NCI-H2029 treated with DMSO at 0.1 percent for 48 hours (cell line): ENCODE data around the gene PTPRJ.
"Not testable (repeated sequence)": the region's sequence is repeated elsewhere in the genome, so short reads cannot be mapped to it uniquely, and the experiment has no call there.

Experiments
- DNase-seq: peaks from one replicate; lab custom pipeline; 2025; lab: John Stamatoyannopoulos, UW

PTPRJ gene

DNA sequence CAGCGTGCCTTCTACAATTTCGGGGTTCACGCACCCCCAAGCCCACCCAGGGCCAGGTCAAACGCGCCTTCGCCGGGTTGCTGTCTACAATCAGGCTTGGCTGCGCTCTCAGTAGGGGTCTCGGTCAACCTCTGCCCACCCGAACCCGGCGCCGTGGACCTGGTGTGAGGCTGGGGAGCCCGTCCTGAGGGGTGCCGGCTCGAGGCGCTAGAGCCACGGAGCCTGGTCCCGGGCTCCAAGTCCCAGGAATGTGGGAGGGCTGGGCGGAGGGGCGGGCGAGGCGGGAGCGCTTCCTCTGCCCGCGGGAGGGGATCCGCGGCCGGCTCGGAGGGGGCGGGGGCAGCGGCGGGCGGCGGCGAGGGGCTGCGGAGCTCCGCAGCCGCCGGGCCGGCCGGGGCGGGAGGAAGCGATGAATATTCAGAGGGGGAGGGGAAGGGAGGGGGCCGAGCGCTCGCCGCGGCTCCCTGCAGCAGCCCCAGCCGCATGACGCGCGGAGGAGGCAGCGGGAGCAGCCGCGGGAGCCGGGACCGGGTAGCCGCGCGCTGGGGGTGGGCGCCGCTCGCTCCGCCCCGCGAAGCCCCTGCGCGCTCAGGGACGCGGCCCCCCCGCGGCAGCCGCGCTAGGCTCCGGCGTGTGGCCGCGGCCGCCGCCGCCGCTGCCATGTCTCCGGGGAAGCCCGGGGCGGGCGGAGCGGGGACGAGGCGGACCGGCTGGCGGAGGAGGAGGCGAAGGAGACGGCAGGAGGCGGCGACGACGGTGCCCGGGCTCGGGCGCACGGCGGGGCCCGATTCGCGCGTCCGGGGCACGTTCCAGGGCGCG is at the start of gene PTPRJ:
TSS of gene PTPRJ (plus strand) at position 472 of the 819 bp plus-strand sequence. CDS start 354 bp downstream, outside the sequence.
- DNase-seq: no peak

DNA sequence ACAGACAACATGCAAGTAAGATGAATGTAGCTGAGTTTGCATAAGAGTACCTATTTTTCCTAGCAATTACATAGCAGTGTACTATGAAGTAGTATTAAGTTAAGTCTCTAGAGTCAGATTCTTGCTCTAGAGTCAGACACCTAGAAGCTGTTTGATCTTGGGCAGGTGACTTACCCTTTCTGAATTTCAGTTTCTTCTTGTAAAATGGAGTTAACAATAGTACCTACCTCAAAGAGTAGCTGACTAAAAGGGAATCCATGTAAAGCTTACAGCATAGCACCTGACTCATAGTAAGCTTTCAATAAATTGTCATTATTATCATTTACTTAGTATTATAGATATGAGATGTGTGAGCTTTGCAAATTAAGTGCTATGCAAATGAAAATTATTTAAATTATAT is 47.8 kb upstream of the PTPRJ start:
- DNase-seq: no peak

DNA sequence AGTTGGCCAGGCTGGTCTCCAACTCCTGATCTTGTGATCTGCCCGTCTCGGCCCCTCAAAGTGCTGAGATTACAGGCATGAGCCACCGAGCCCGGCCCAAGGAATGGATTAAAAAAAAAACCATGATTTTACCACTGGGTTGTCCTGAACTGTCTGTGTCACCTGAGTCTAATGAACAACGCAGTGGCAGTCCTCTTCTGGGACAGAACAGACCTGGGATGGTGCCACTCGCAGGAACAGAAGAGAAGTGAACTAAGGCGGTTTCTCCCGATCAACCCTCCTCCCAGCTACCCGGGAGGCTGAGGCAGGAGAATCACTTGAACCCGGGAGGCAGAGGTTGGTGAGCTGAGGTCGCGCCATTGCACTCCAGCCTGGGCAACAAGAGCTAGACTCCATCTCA is 46.6 kb upstream of the PTPRJ start:
- not testable (repeated sequence) for DNase-seq

DNA sequence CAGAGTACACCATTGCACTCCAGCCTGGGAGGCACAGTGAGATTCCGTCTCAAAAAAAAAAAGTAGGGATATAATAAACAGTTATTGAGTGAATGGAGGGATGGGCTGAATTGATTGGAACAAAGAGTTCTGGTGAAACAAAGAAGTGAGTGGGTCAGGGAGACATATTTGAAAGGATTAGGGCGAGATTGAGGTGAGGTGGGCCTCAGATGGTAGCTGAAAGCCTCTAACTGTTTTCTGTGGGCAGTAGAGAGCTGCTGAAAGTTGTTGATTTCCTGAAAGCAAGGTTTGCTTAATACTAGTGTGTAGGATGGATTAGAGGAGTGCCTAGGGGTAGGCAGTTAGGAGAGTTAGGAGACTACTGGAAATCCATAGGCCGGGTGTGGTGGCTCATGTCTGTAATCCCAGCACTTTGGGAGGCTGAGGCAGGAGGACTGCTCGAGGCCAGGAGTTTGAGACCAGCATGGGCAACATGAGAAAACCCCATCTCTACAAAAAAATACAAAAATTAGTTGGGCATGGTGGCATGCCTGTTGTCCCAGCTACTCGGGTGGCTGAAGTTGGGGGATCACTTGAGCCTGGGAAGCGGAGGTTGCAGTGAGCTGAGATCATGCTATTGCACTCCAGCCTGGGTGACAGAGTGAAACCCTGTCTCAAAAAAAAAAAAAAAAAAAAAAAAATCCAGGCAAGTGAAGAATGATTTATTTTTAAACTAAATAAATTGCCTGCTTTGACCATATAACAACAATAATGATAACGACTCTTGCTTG is 41.4 kb upstream of the PTPRJ start:
- DNase-seq: no peak

DNA sequence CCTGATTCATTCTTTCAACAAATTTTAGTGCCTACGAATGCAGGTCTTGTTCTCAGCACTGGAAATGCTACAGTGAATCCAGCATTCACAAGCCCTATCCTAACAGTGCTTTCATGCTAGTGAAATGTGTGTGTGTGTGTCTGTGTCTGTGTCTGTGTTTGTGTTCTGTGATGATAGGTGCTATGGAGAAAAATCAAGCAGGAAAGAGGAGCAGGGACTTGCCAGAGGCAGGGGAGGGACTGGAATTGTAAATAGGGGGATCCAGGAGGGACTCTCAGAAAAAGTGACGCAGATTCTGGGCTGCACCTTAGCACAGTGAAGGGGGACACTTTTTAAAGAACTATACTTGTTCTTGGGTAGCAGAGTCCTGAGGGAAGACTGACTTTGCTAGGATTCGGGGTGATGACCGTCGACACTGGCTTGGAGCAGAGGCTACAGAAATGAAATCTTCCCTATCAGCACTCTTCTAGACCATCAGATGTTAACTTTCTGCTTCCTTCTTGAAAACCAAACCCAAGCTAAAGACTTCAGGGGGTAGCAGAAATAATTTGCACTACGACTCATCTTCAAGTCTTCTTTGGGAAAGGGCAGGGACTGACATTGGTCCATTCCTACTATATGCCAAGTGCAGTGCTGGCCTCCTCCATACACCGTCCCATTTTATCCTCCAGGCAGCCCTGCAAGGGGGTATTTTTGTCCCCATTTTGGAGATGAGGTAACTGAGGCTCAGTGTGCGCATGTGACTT is 39.3 kb upstream of the PTPRJ start:
- DNase-seq: no peak

DNA sequence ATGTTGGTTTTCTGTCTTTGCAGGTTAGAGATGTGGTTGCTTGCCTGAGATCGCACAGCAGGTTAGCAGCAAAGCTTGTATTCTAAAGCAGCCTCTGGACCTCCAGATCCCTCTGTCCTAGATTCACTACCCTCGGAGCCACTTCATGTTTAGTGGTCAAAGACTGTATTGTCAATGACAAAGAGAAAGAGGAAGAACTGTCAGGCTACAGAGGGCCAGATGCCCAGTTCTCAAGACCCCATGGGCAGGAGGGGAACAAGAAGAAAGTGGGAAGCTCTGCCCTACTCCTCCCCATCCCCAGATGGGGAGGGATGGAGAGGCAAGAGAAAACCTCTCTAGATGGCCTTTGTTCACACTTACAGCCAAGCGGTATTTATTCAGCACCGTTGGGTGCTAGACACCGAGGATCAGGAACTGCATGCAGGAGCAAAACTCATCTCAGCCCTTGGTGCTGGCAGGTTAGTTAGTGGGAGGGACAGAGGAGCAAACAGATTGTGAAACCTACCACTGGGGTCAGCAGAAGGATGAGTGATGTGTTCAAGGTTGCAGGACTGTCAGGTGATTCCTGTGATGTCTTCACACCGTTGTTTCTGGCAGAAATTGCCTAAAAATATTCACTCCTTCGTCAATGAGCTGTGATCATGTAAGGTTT is 38.3 kb upstream of the PTPRJ start:
- DNase-seq: no peak

DNA sequence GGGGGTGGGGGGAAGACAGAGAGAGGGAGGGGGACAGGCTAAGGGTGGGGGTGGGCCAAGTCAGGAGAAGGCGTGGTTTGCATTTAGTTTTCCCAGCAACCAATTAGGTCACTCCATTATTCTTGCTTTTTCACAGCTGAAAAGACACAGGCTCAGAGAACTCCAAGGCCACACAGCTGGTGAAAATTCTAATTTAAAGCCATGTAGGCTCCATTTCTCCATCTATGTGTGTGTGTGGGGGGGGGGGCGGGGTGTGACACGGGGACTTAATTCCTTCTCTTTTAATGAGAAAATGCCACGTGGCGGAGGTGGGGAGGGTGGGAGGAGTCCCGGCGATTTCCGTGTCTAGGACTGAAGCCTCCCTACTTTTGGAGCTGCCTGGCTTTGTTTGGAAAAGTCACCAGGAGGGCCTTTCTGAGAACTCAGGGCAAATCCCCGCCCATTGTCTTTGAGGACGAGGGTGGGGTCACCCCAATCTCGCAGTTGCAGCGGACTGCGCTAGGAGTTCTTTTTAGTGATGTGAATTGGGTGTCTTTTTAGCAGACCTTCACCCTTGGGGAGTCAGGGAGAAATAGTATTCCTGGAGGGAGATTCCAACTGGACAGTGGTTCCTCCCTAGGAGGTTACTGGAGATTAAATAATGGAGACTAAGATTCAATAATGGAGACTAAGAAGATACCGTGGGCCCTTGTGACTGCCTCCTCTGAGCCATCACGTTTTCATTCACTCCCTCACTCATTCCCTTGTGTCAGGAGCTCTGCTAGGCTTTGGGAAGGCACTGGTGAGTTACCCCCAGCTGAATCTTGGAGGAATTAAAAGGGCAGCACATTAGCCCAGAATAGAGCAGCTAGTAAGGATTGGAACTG is 36.4 kb upstream of the PTPRJ start:
- DNase-seq: no peak

DNA sequence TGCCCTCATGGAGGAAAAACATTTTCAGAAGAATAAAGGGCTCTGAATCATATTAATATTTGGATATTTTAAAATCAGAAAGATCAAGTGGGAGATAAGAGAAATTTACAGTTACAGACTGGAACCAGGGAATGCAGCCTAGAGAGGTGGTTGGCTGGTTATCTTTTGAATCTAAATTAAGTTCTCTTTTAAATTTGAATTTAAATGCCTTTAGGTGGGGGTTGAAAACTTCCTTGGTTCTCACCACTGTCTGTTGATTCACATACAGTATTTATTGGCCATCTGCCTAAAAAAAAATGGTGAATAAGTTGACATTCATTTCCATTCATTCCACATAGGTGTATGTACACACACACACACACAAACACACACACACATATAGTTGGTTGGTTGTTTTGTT is 35.7 kb upstream of the PTPRJ start:
- no peak for DNase-seq

DNA sequence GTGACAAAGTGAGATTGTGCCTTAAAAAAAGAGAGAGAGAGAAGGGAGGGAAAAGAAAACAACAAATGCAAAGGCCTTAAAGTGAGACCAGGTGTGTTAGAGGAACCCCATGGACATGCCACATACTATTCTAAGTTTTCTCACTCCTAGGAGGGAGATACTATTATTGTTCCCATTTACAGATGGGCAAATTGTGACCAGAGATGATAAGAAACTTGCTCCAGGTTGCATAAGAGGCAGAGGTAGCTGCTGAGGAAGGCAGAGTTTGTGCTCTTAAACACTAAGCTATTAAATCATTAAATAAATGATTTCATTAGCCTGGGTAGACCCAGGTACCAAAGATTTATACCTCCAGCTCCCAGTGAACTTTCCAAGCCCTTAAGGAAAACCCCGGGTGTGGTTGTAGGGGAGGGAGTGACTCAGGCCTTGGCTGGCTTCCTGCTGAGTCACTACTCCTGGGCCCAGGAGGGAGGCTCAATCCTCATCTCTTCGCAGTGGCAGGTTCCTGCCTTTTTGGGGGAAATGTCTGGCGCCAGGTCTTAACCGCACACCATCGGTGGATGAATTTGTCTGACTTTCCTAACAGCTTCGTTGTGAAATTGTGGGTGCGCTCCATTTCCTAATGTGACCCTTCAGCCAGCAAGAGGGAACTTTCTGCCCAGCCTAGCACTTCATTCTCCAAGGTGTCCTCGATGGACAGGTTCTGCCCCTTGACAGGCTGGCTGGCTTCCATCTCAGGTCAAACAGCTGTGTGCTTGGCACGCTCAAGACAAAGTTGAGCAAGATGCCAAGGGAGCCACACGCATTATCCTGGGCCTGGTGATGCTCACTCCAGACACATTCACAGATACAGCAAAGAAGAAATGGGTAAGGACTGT is 33.4 kb upstream of the PTPRJ start:
- peak; percentile 11 for DNase-seq

DNA sequence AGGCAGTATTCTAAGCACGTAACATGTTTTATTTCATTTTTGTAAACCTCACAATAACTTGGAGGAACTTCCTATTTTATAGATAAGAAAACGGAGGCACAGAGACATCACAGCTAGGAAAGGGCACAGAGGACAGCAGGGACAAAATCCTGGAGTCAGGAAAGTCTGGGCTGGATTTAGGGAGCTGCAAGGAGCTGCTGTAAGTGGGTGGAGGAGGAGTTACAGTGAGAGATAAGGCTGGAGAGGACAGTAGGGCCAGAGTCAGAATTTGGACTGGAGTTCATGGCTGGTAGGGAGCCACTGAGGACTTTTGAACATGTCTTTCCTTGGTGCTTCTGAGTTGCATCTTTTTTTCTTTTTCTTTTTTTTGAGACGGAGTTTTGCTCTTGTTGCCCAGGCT is 32.2 kb upstream of the PTPRJ start:
- DNase-seq: no peak

DNA sequence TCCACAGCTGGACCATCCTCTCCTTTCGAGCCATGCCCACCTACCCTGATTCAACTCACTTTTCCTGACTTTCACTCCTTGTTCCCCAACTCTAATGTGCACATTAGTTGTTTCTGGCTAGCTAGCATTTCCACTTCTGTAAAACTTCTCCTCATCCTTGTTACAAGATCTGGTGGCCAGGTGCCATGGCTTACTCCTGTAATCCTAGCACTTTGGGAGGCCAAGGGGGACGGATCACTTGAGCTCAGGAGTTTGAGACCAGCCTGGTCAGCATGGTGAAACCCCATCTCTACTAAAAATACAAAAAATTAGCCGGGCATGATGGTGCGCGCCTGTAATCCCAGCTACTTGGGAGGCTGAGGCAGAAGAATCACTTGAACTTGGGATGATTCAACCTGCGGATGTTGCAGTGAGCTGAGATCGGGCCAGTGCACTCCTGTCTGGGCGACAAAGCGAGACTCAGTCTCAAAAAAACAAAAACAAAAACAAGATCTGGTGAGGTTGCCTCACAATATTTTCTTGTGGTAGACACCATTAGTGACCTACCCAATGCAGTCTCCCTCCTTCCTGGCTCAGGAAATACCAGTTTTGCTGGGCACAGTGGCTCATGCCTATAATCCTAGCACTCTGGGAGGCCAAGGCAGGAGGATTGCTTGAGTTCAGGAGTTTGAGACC is 31.2 kb upstream of the PTPRJ start:
- DNase-seq: not testable (repeated sequence)

DNA sequence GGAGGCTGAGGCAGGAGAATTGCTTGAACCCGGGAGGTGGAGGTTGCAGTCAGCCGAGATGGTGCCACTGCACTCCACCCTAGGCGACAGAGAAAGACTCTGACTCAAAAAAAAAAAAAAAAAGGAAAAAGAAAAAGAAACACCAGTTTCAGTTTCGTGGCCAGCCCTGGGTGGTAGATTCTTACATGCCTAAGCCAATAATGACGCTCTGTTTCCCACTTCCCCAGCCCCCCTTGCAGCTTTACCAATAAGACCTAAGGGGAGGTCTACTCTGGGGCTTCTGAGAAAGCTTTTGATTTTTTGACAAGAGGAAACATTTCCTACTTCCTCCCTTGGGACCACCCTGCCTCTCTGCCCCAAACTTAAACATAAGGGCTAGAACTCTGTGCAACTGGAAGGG is 30.0 kb upstream of the PTPRJ start:
- DNase-seq: no peak

DNA sequence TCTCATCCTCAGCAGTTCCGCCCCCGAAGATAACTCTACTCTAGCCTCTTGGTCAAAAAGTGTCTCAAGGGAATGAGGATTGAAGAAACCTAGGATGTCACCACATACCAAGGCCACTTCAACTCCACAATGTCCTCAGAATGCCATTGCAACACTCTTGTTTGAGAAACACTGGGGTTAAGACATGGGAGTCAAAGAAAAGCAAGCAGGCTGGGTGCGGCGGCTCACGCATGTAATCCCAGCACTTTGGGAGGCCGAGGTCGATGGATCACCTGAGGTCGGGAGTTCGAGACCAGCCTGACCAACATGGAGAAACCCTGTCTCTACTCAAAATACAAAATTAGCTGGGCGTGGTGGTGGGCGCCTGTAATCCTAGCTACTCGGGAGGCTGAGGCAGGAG is 28.9 kb upstream of the PTPRJ start:
- not testable (repeated sequence) for DNase-seq

DNA sequence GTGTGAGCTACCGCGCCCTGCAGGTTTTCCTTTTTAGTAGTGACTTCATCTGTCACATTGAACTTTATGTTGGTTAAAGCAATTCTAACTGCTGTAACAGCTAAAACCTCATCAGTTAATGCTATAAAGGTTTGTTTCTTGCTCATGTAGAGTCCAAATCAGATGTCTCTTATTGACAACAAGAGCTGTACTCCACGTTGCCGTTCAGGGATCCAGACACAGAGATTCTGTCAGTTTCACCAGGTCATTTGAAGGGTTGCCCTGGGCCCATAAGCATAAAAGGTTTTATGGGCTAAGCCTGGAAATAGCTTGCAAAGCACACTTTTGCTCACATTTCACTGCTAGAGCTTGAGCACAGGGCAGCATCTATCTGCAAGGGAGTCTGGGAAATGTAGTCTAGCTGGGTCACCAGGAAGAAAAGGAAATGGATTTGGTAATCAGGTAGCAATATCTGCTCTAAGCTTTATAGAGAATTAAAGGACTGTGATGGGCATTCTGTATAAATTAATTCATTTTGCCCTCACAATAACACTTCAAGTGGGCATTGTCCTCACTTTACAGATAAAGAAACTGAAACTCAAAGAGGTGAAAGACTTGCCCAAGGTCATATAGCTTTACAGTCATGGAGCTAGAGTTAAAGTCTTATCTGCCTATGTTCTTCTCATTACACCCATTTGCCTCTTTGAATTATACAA is 25.2 kb upstream of the PTPRJ start:
- no peak for DNase-seq

DNA sequence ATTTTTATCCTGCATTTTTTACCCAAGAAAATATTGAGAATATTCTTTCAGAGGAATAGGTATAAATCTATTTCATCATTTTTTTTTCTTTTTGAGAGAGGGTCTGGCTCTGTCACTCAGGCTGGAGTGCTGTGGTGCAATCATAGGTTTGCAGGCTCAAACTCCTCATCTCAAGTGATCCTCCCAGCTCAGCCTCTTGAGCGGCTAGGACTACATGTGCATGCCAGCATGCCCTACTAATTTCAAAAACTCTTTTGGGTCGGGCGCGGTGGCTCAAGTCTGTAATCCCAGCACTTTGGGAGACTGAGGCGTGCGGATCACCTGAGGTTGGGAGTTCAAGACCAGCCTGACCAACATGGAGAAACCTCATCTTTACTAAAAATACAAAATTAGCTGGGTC is 20.3 kb upstream of the PTPRJ start:
- DNase-seq: no peak

DNA sequence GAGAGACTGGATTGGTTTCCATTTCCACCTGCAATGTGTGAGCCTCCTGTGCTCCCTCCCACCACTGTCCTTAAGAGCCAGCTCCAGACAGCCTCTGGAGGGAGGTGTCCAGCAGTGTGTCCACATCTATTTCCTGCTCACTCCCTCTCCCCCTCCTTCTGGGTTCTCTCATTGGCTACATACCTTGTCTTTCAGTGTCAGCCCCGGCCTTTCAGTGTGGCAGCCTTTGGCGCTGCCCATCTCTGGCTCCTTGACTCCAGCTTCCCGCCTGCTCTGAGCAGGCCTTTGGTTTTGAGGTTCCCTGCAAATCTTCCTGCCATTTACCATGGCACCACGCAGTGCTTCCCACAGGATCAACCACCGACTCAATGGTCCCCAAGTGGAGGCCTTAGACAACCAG is 19.0 kb upstream of the PTPRJ start:
- peak; percentile 46 for DNase-seq

DNA sequence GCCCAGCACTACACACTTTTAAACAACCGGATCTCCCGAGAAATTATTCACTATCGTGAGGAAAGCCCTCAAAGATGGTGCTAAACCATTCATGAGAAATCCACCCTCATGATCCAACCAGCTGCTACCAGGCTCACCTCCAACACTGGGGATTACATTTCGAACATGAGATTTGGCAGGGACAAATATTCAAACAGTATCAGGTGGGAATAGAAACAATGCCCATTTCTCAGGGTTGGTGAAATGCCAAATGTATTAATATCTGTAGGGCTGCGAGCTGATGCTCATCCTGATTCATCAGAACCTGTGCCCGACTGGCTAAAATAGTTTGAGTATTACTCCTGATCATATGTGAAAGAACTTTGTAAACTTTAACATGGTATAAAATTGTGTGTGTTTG is 15.8 kb upstream of the PTPRJ start:
- no peak for DNase-seq

DNA sequence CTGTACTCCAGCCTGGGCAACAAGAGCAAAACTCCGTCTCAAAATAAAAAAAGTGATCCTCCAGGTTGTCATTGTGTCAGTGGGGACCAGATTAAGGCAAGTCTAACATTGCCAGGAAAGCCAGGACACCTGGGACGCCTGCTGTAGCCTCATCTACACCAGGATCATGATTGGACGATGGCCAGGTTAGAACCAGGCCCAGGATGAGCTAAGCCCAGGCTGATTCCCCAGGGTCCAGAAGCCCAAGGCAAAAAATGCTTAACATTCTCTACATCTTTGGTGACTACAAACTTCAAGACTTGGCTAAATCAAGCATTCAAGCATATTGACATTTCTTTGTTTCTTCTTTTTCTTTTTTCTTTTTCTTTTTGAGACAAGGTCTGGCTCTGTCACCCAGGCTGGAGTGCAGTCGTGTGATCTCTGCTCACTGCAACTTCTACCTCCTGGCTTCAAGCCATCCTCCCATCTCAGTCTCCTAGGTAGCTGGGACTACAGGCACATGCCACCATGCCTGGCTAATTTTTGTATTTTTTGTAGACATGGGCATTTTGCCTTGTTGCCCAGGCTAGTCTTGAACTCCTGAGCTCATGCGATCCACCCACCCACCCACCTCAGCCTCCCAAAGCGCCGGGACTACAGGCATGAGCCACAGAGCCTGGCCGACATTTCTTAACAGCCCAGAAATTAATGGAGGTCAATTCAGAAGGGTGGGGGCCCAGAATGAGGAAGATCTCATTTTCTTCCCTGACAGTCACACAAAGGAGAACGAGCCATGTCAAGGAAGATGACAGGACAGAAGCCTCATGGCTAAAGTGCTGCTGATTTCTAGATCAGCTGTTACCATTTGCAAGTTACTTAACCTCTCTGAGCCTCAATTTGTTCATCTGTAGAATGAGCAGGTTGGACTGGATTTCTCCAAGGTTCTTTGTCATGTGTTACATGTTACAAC is 12.5 kb upstream of the PTPRJ start:
- DNase-seq: no peak
